ENCODE data around the gene VPS13A. TPM values are rescaled to one million over a fixed set of nuclear protein-coding genes. Genes with fewer than 3 reads are reported as not detected.

VPS13A gene
- total and polyA plus RNA-seq, 2 of the 13 experiments (the other 11 are each of a cell fraction or from before 2014, with no cell fraction given) = 20.4 to 20.7 TPM

GRCh38 chr9:77177894-77178794 is 810 bp downstream of the VPS13A start:
- Histone ChIP-seq H4K20me1 (ENCODE audit: insufficient read depth, low read length) (peaks cover 14% of the 10 kb centered on the region), H3K27me3 (ENCODE audit: control insufficient read depth in 1 of 2, insufficient read depth in 2 of 2, low read length in 2 of 2) (peaks cover 2 to 15% of the 10 kb centered on the region in 2 experiments; a peak in 2 of 5 replicates), H3K9ac (ENCODE audit: insufficient read depth, low read depth, low read length) (peak overlapping the region; percentile 70), H3K9me3 (ENCODE audit: low read length) (no peaks in the 10 kb centered on the region), H3K4me2 (ENCODE audit: low read depth, low read length) (peak overlapping the region; percentile 79), H3K27ac (ENCODE audit: extremely low read length, insufficient read depth, low read length) (peak overlapping the region; percentile 71), H3K4me3 (replicated peaks in 1 of 3; ENCODE audit: insufficient read depth in 1 of 3, low read depth in 2 of 3, low read length in 3 of 3) (peak overlapping the region; percentile 68 to 90 (median 78)), H3K4me1 (ENCODE audit: insufficient read depth, low read length) (peaks cover 52% of the 10 kb centered on the region), H3K36me3 (replicated peaks in 1 of 2; ENCODE audit: control insufficient read depth in 1 of 2, insufficient read depth in 2 of 2, low read length in 2 of 2) (no peaks in the 10 kb centered on the region), H3K79me2 (ENCODE audit: insufficient read depth, low read length) (peaks cover 52% of the 10 kb centered on the region), H2AFZ (ENCODE audit: low read length) (peak overlapping the region; percentile 18)
- in situ Hi-C loops (cut with HindIII; ENCODE audit: extremely low pct_ligation_motif_present, low pct_unique_long_range_greater_than_20kb) (no loop called here), intact Hi-C loops (cut with micrococcal nuclease; ENCODE audit: unreplicated experiment) (no loop called here)
- peak; percentile 51 for ATAC-seq
- ChIA-PET POLR2A (no interaction called here), CTCF (ENCODE audit: low intra/inter-chr PET ratio, low total read pairs) (no interaction called here)
- FAIRE-seq = no peak
- 1% methylated on average over 19 of the region's 57 CpGs for WGBS (ENCODE audit: low lambda C conversion rate)
- peak; percentile 9 for DNase-seq (ENCODE audit: low spot score)
- no TSS peak for BruUV-seq (replicated peaks)
- TF ChIP-seq ZNF616 (CRISPR knock-in tag; IDR thresholded peaks at IDR 0.05; ENCODE audit: low read depth) (0 out of 2 replicates have a peak, but pooled peaks have one; percentile 57), IRX3 (CRISPR knock-in tag; IDR thresholded peaks at IDR 0.05; ENCODE audit: borderline replicate concordance, low read depth) (peak; percentile 16; the same call in 1 of the 2 replicates), ZNF30 (CRISPR knock-in tag; IDR thresholded peaks at IDR 0.05) (peak; percentile 66; the same call in 1 of the 2 replicates), IRF1 (CRISPR knock-in tag; IDR thresholded peaks at IDR 0.05; ENCODE audit: low read depth) (0 out of 2 replicates have a peak, but pooled peaks have one; percentile 15), ZNF512 (CRISPR knock-in tag; IDR thresholded peaks at IDR 0.05) (0 out of 2 replicates have a peak, but pooled peaks have one; percentile 37), PAX8 (CRISPR knock-in tag; IDR thresholded peaks at IDR 0.05; ENCODE audit: borderline replicate concordance) (peak; percentile 92; the same call in 1 of the 2 replicates), ZNF362 (CRISPR knock-in tag; IDR thresholded peaks at IDR 0.05; ENCODE audit: borderline replicate concordance) (0 out of 2 replicates have a peak, but pooled peaks have one; percentile 24), ZNF597 (CRISPR knock-in tag; IDR thresholded peaks at IDR 0.05) (no peak), KAT2B (IDR thresholded peaks at IDR 0.05; ENCODE audit: borderline replicate concordance, low read depth, low read length) (no peak), SAP130 (CRISPR knock-in tag; IDR thresholded peaks at IDR 0.05; ENCODE audit: low read depth) (peak; percentile 39; the same call in 1 of the 2 replicates), NCOA2 (CRISPR knock-in tag; IDR thresholded peaks at IDR 0.05) (peak; percentile 14; the same call in 1 of the 2 replicates), ZNF776 (CRISPR knock-in tag; IDR thresholded peaks at IDR 0.05) (0 out of 2 replicates have a peak, but pooled peaks have one; percentile 12), HIVEP1 (CRISPR knock-in tag; IDR thresholded peaks at IDR 0.05) (peak; percentile 71)

Measured in HepG2 (cell line).